NCI-H1417 (cell line): ENCODE results near the gene ARID1B.

Experiments used
- DNase-seq, 3 experiments: peaks; one replicate each; lab custom pipeline; 2025; lab: John Stamatoyannopoulos, UW

Gene ARID1B

DNA sequence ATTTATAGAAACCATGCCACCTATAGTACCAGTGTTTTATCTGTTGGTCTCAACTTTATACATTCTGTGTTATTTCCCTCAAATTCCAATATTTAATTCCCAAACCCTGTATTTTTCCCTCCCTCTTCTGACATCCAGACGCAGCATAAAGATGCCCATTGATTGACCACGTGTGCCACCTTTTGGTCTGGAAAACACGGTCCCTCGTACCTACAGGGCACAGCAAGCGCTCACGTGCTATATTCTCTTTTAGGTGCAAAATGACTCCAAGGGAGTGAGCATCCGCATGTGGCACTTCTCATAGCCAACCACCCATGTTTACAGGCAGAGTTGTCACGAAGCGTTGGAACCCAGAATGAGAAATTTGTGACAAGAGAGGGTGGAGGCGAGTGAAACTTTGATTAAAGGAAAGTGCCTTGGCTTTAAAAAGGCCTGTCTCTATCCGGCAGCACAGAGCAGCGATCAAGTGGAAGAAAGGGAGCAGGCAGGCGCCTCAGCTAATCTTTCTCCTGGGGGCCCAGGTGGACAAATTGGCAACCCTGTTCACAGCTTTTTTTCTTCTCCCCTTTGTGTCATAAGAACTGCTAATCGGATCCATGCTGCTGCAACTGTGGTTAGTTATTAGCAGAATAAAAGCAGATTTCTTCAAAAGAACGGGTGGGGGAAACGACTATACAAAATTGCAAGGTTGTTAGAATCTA is 320.2 kb downstream of the ARID1B start:
- DNase-seq: peak in 1 of 3 experiments; percentile 25

DNA sequence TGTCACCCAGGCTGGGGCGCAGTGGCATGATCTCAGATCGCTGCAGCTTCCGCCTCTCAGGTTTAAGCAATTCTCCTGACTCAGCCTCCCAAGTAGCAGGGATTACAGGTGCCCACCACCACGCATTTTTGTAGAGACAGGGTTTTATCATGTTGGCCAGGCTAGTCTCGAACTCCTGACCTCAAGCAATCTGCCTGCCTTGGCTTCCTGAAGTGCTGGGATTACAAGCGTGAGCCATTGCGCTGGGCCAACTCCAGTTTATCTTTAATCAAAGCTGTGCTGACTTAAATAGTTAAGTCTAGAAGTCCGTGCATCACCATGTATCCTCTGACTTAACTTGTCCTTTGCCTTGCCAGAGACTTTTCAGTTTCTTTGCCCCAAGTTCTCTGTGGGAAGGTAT is 321.8 kb downstream of the ARID1B start:
- DNase-seq: no peak

DNA sequence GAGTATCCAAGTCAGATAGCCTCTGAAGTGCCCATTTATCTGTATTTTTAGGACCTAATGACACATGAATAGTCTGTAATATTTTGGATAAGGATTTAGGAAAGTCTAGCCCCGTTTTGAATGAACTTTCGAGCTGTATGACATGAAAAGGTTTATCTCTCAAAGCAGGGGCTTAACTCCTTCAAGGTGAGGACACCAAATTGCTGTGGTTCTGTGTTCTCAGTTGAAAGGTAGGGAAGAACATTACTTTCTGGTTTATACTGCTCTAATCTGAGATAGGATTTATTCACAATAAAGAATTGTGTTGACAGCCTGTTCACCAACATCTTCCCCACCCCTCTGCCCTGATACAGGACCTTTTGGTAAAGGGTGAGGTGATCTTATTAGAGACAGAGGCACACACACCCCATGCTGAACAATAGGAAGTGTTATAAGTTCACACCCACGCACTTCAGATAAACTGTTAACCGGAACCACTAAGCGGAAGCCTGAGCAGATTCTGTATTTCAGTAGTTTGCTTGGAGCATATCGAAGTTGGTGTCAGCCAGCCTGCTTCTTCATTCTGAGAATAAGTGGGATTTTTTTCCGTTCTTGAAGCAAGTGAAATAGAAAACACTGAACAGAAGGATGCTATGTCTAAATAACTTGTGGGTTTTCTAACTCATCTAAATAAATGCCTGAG is 322.9 kb downstream of the ARID1B start:
- DNase-seq: no peak

DNA sequence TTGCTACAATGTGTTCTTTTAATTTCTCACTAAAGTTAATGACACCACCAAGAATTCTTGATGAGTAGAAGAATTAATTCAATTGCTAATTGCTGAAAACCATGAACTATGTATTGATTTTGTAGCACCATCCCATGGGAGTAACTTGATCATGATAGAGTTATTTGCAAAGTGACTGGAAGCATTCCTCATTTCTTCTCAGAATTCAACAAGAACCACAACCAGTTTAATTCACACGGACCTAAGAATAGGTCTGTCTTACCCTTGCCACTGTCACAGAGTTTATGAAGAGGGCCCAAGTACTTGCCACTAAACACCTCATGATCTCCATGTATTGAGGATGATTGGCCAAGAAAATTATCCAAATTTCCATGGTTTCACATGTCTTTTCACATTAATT is 324.0 kb downstream of the ARID1B start:
- no peak for DNase-seq

DNA sequence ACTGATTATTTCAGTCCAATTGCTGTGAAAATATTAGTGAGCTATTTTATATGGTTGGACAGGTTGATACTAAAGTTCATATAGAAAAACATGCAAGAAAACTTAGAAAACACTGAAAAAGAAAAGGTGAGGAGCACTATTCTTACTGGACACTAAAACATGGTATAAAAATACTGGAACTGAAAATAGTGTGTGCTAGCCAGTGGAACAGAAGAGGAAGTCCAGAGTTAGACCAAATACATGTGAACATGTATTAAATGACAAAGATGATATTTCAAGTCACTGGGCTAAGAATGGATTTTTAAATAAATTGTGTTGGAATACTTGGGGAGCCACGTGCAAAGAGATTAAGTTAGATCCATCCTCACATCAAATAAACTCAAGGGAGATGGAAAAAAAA is 327.6 kb downstream of the ARID1B start:
- no peak for DNase-seq

DNA sequence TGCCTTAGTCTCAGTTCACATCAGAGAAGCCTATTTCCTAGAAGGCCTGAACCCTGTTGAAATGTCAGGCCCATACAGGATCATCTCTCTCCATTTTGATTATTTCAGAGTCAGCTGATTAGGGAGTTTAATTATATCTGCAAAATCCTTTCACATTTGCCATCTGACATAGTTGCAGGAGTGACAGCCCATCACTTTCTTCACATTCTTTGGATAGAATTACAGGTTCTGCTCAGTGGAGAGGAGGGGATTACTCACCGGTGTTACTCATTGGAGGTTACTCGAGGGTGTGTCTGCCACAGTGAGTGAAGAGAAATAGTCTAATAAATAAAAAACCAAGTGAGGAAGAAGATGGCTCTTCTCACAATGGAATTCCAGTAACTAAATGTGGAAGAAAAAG is 329.3 kb downstream of the ARID1B start:
- DNase-seq: peak in 1 of 3 experiments; percentile 17

DNA sequence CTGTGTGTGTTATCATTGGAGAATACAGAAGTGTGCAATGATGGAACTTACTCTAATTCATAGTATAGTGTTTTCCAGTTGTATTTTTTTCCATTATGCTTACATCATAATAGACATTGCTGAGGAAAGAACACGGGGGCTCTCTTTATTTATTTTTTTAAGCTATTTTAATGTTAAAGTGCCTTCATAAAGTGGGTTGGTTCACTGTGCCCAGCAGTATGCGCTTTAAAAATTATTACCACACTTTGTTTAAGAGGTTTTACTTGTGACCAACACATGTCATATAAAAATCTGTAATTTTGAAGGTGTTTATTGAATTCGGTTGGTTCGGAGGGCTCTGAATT is 330.4 kb downstream of the ARID1B start:
- DNase-seq: no peak

DNA sequence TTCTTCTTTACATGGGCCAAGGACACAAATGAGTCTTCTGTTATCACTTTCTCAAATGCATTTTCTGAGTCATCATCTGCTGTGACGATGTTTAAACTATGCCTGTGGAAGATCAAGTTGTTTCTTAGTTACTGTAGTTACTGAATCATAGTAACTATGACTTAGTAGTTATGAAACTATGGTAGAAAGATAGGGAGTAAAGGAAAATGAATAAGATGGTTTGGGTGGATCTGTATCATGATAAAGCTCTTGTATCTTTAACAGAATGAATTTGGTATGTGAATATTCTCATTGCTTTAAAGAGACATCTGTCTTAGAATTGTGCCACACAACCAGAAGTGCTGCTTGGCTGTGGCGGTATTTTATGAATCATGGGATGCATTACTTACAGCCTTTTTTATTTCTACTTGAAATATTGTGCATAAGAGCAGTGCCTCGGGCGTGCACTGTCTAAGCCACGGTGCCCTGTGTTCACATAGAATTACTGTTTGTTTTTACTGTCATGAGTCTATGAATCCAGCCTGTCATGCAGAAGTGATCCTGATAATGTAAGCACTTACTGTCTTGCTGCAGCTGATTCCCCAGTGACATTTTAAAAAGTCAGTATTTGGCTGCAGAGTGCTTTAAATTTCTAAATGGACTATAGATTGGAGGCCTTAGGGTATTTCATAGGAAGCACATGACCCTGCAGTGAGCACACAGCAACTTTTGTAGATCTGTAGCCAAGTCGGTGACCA is 330.9 kb downstream of the ARID1B start:
- DNase-seq: peak; percentile 35 to 69 (median 52)

DNA sequence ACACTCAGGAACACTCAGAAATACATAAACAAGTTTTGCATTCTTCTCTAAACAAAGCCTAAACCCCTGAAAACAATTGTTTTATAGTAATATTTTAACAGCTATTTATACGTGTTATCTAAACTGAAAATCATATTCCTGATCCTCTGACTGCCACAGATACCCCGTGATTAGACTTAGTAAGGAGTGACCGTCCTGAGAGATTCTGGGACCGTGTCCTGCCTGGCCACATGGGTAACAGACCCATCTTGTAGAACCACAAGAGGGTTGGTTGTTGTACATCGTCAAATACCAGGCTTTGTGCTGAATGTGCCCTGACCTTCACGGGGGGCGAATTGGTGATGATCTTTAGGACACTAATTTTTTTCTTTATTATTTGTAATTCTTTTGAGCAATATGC is 331.7 kb downstream of the ARID1B start:
- no peak for DNase-seq

DNA sequence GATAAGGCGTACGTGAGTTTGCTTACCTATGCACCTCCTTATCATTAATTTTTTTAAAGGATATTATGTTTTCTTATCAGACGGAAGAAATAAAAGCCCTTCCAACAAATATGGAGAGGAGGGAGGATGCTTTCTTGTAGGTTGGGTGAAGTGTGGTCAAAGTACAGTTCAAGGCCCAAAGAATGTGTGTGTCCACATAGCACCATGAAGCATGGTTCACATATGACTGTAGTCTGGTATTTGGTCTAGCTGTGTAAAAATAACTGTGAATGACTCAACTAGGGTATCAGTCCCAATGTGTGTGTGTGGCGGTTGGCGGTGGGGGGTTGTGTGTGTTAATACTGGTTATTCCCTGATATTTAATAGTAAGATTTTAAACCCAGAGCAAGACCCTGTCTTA is 333.4 kb downstream of the ARID1B start:
- no peak for DNase-seq

DNA sequence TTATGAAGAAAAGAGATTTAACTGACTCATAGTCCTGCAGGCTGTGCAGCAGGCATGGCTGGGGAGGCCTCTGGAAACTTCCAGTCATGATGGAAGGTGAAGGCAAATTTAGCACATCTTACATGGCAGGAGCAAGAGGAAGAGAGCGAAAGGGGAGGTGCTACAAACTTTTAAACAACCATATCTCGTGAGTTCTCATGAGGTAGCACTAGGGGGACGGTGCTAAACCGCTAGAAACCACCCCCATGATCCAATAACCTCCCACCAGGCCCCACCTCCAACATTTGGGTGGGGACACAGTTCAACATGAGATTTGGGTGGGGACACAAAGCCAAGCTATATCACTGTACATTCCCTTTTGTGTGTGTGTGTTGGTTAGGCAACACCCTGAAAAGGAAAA is 336.2 kb downstream of the ARID1B start:
- DNase-seq: no peak

DNA sequence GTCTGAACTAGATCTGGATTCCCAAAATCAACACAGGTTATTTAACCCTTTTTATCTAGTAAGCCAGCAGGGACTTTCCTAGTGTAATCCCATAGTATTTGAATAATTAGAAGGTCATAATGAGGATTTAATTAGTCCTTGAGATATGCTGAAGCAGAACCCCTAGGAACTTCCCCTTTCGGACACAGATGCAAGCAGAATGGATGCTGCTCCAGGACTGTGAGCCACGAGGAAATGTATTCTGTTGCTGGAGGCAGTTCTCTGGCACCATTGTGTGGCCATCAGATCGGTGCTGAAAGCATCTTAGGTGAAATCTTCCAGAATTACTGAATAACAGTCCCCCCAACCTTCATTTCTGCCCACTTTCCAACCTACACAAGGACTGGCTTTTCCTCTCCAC is 339.2 kb downstream of the ARID1B start:
- no peak for DNase-seq

DNA sequence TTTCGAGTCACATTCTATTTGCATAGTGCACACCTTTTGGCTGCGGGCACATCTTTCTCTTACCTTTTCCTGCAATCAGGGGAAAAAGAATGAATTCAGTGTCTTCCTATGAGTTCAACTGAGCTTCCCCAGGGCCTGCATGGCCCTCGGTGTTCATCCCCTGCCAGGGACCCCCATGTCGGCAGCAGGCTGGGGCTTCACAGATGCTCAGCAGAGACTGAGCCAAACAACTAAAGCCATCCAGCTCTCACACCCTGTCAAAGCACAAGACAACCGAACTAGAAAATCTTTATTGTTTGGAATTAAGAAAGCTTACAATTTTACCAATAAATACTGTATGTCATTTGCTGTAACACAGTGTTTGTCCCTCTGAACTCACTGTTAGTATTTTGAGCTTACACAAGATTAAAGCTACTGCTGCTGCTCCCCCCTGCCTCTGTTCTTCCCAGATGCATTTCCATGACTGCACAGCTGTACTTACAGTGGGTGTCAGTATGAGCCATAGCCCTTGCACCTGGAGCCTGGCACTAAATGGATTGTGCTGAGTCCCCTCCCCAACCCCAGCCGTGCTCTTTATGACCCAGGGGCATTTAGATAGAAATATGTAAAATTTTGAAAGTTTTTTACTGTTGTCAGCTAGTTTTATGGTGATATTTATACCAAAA is 340.4 kb downstream of the ARID1B start:
- no peak for DNase-seq

DNA sequence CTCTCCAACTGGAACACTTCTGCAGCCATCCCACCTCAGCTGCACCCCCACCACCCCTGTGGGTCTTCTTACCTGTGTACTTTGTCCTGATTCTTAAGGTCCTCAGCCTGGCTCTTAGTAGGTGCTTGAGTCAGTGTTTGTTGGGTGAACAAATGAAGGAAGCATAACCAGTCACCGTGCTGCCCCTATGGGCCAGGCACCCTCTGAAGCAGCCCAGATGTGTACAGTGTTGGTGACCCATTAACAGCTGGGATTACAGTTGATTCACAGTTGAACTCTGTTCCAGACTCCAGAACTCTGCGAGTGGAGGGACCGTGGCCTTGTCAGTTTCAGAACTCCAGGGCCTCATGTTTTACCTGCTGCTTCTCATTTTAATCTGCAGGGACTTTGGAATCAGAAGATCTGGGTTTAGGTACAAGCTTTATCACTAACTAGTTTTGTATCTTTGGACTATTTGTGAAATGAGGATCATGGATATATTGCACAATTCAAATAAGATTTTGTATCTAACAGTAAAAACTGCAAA is 342.4 kb downstream of the ARID1B start:
- no peak for DNase-seq

DNA sequence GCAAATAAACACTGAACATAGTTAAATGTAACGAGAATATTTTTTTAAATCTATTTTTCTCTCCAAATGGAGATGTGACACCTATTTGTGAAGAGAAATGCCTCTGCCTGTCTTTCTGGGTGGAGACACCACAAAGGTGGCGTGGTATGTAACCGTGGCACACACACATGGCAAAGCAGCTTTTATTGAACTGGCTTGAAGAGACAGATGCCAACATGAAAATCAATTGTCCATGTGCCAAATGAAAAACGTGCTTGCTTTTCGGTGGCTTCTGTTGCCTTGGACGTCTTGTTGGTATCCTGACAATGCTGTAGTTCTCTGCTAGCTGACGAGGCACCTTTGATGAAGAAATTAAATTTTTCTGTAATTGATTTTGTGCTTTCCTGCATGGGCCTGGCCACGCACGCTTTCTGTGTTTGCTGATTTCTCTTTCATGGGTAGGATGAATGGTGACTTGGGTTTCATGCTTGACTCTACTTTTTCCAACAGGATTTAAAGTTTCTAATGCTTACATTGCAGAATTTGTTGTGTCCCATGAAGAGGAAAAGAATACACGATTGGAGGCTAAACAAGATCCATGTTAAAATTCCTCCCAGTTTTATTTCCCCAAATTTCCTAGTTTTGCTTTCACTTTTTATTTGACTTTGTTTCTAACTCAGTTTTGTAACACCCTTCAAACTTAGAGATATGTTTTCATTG is 343.5 kb downstream of the ARID1B start:
- no peak for DNase-seq

DNA sequence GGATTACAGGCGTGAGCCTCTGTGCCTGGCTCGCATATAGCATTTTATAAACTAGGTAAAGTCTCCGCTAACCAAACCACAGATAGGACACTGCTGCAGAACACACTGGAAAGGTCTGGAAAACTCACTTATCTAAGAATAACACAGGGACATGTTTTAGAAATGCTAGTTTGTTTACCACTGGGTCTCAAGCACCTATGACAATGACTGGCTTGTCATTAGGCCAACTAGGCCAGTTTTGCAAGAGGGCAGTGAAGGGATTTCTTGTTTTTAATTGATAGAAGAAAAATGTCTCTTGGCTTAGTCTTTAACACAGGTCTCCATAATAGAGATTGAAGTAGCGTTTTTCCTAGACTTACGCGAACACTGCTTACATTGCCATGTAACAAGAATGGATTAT is 344.7 kb downstream of the ARID1B start:
- no peak for DNase-seq

DNA sequence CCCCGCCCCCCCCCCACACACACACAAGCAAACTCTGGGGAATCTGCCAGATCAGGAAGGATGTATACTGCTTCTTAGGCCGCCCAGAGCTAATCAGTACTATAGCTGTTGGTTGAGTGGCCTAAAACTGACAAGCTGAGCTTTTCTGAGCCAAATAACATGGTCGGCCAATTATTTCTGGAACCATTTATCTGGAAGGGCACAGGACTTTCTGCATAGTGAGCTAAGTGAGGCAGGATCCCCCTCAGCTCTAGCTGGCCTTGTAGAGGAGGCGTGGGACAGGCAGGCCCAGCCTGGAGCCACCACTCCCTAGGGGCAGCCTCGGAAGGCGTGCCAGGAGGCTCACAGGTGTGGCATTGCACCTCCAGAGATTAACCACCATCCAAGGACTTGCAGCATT is 346.1 kb downstream of the ARID1B start:
- peak in 1 of 3 experiments; percentile 26 for DNase-seq

DNA sequence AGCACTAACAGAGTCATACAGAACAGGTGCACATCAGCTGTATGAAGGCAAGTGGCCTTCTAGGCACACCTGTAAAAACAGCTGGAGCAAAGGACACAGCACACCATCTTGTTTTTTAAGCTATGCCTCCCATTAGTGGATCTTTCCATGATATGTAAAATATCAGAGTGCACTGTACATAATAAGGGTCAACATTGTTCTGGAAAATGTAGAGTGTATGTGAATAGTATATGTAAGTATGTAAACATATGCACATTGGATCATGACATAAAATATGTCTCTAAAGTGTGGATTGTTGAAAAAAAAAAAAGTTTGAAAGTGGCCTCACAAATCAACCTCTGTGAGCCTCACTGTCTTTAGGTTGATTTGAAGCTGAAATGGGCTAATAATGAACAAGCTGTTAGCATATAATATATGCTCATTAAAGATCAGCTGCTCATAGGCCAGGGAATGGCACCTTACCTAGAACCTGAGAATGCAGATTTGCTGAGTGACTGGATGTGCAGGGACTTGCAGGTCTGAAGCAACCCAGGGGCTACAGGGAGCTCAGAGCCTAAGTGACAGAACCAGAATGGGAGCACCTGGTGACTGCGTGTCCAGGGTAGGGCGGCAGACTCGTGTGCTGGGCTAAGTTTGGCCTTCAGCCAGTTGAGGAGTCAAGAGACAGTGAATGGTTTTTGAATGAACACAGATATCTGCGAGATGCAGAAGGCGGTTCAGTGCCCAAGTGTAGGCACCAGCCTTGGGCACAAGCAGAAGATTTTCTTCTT is 347.5 kb downstream of the ARID1B start:
- no peak for DNase-seq

DNA sequence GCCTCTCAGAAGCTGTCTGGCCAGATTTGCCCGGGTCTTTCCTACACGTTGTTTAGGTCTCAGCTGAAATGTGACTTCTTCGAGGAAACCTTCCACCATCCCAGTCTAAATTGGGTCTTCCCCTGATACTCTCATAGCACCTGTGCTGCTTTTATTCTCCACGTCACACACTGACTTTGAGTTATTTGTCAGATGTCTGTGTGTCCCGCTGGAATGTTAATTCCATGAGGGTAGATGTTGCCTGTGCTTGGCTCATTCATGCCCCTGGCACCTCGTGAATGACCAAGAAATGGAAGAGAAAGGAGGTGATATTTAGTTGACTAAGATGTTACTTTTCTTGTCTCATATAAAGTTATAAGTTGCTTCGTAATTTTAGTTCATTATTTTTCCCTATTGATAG is 348.4 kb downstream of the ARID1B start:
- no peak for DNase-seq

DNA sequence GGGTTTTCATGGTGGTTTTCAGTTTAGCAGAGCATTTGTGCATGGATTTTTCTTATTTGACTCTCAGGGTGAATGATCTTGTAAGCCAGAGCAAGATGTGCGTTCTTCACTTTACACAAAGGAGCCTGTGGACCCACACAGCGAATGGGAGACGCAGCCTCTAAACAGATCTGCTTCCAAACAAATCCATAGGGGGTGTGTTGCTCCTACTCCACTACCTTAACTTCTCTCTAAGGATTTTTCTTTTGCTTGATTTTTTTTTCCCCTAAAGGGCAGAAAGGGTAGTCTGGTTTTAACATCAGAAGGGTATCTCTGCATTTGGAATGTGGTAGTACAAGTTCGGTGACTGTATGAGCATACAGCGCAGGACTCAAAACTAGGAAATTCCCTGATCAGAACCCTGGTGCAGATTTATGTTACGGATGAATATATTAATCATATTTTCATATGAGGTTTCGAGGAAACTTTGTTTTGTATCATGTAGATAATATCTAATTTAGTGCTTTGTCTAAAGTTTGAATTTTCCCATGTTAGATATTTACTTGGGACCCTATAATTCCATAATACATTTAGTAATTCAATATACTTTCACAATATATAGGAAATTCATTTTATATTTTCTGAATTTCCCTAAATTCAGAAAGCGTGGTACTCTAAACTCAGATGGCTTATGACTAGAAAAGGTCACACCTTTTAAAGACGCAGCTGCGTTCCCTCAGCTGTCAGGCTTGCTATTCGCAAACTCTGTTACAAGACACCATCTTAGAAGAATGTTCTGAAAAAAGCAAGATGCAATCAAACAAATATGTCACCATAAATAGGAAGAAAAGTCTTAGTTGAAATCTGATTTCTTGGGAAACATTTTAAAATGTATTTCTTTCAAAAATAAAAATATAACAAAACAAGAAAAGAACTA is 349.3 kb downstream of the ARID1B start:
- no peak for DNase-seq
